K562 (cell line): Measurements from ENCODE around the gene DVL2. TPM values are rescaled to one million over a fixed set of nuclear protein-coding genes. Genes with fewer than 3 reads are reported as not detected.

Source experiments
- ARNT ChIP-seq, 2 experiments: fragments of 450-650 bp; IDR thresholded peaks; 2 replicates each; pipeline ENCODE4 v1.6.1; 2016; ENCODE audit warnings: mild to moderate bottlenecking in 1 of 2
- ELF1 ChIP-seq: fragments of 200-800 bp; sonication (Bioruptor generic); IDR thresholded peaks from 2 replicates; pipeline ENCODE4 v1.6.1; 2016; ENCODE audit warnings: missing genetic modification characterization, missing compliant biosample characterization
- GABPA ChIP-seq: fragments of 200-800 bp; sonication (Bioruptor generic); conservative IDR thresholded peaks from 2 replicates; pipeline ENCODE4 v1.6.1; 2016; ENCODE audit warnings: low read depth, missing genetic modification characterization, missing compliant biosample characterization
- GATAD2A ChIP-seq: fragments of 450-650 bp; IDR thresholded peaks from 2 replicates; pipeline ENCODE4 v1.6.1; 2017
- MLLT1 ChIP-seq, 2 experiments: fragments of 450-650 bp; IDR thresholded peaks; 2 replicates each; pipeline ENCODE4 v1.6.1; 2016
- POLR2A ChIP-seq: fragments of 450-650 bp; conservative IDR thresholded peaks from 2 replicates; pipeline ENCODE4 v1.6.1; 2016
- TFAP4 ChIP-seq: sonication (generic); formaldehyde crosslinking; IDR thresholded peaks from 2 replicates; pipeline ENCODE4 v1.8.0; 2022; ENCODE audit warnings: missing genetic modification reagents, mild to moderate bottlenecking, moderate library complexity, borderline replicate concordance
- TRIM24 ChIP-seq, 2 experiments: fragments of 450-650 bp; IDR thresholded peaks; 2 replicates each; pipeline ENCODE4 v1.6.1; 2016
- ZNF778 ChIP-seq: fragments of 450-650 bp; formaldehyde crosslinking; IDR thresholded peaks from 2 replicates; pipeline ENCODE4 v1.4.0; 2020; ENCODE audit warnings: mild to moderate bottlenecking, moderate library complexity
- polyA plus RNA-seq, 8 experiments: library from polyadenylated mRNA; depleted of rRNA in 4 of 8; stranded (reverse) in 5 of 8; unstranded in 3 of 8; fragments of >200 nt; fragmentation: Nextera tagmentation in 2 of 8; fragmentation: Illumina TruSeq in 1 of 8; extraction: Ambion mirVana in 2 of 8; extraction: Trizol in 1 of 8; gene quantifications; 2 replicates each; pipeline versions ENCODE4 v1.2.1 to v1.2.3, GENCODE V29; 2011 to 2014; ENCODE audit warnings: inconsistent platforms in 1 of 8, missing spikeins in 1 of 8
- total RNA-seq, 7 experiments: library from RNA; depleted of rRNA in 6 of 7; stranded (reverse); fragments of >200 nt in 6 of 7; fragmentation: Illumina TruSeq in 2 of 7; extraction: Trizol in 2 of 7; gene quantifications; 2 replicates each; pipeline versions ENCODE4 v1.2.1 to v1.2.3, GENCODE V29; 2011 to 2021; ENCODE audit warnings: low replicate concordance in 1 of 7

The DVL2 gene
- total and polyA plus RNA-seq, 9 of the 15 experiments (the other 6 are each of a cell fraction or from before 2014, with no cell fraction given), result 1.3 to 49.5 (median 24.3) TPM

- TF ChIP-seq MLLT1 (IDR thresholded peaks at IDR 0.05), result 0 out of 4 replicates have a peak, but pooled peaks of 1 of the 2 experiments have one; percentile 30
- no peak for TF ChIP-seq ZNF778
- TF ChIP-seq GABPA, result peak; percentile 97
- TF ChIP-seq TRIM24 (IDR thresholded peaks at IDR 0.05), result peak in 1 of 2 experiments; percentile 3; a peak in 1 of 4 replicates
- peak; percentile 70; the same call in 1 of the 2 replicates for TF ChIP-seq TFAP4 (CRISPR knock-in tag)
- peak; percentile 97 for TF ChIP-seq ELF1 (tag)
- 0 out of 2 replicates have a peak, but pooled peaks have one; percentile 21 for TF ChIP-seq GATAD2A
- peak; percentile 73 for TF ChIP-seq POLR2A
- no peak for TF ChIP-seq ARNT (IDR thresholded peaks at IDR 0.05)
- TF ChIP-seq, all 486 proteins: peak for 95
Measured at GRCh38 chr17:7239091-7240027, 5.0 kb upstream of the DVL2 start, which contains the start of gene PHF23 (continued).
